GM19193 (cell line): ENCODE measurements around the gene GPR146.
A peak's percentile ranks its signal among the peaks of the same experiment; 100 is the strongest.

Experiments
- POLR2A ChIP-seq: IDR thresholded peaks from 4 replicates; pipeline ENCODE4 v1.6.1; 2011; ENCODE audit not compliant: insufficient read depth, insufficient read length; ENCODE audit errors: extremely low read depth

GPR146 gene, protein sequence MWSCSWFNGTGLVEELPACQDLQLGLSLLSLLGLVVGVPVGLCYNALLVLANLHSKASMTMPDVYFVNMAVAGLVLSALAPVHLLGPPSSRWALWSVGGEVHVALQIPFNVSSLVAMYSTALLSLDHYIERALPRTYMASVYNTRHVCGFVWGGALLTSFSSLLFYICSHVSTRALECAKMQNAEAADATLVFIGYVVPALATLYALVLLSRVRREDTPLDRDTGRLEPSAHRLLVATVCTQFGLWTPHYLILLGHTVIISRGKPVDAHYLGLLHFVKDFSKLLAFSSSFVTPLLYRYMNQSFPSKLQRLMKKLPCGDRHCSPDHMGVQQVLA

DNA sequence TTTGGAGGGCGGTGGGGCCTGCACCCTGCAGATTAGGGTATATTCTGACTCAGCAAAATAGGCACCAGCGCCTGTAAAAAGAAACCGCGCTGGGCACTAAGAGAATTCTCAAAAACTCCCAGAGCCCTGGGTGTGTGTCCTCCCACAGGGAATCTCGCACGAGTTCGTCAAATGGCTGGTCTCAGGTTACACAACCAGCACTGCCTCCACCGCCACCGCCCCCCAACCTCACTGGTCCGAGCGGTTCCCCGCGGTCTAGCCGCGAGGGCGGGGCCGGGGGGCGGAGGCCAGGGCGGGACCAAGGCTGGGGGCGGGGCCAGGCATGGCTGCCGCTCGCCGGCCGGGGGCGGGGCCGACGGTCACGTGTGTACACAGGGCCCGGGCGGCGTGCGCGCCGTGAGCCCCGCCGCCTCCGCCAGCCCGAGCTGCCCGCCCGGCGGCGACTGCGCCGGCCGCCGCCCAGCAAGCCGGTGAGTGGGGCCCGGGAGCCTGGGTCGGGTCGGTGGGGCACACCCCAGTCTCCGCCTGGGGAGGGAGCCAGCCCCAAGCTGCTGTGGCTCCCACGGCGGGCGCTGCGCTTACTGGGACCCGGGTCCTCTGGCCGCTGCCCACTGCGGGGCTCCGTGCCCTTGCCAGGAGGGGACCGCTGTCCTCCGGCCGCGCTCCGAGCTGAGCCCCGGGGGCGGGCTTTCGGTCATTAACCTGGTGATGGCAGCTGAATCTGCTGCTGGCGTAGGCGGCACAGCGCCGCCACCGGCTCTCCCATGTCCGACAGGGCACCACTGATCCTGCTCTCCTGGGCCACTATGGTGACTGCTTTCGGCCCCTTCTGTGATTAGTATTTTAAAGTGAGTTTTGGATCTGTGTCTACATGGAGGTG, at the start of gene GPR146:
Gene GPR146, plus strand, starts transcription at position 358 of the 880 bp plus-strand sequence. CDS start 12,970 bp downstream, outside the sequence.
- peak; percentile 49 for TF ChIP-seq POLR2A

DNA sequence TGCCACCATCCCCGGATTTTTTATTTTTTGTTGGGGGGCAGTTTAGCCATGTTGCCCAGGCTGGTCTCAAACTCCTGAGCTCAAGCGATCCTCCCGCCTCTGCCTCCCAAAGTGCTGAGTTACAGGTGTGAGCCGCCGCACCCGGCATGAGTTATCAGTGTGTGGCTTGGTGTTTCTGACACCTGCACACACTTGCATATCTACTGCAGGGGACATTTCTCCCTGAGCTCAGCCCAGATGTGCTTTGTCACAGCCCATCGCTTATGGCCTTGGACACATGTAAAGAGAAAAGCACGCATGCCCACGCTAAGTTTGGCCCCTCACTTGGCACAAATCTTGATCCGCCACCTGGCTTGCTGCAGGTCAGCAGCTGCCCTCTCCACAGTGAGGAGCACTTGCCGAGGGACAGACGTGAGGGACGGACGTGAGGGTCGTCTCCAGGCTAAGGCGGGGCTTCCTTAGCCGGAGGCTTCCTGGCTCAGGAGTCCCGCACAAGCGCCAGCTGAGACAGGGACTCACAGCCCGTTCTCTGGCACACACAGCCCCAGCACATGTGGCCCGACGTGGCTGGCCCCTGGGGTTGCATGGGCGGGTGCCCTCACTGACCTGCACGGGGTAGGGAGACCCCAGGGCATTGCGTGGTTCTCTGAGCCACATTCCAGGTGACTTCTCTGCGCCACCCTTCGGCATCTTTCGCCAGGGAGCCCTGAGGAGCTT, 49.6 kb upstream of the GPR146 start:
- TF ChIP-seq POLR2A = no peak

DNA sequence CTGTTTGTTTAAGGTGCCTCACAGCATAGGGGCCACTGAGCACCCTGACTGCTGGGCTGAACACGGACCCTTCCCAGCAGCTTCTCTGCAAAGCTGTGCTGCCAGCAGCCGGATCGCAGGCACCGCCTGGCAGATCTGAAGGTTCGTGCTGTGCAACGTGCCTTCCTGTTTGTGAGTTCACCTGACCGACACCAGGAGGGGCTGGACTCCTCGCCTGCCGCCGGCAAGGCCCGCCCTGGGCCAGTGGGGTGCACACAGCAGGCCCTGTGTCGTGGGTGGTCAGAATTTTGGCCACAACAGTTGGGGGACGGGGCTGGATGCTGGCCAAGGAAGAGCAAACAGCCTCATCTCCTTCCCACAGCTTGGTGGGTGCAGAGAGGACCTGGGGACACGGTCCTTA, 48.8 kb upstream of the GPR146 start:
- TF ChIP-seq POLR2A = no peak

DNA sequence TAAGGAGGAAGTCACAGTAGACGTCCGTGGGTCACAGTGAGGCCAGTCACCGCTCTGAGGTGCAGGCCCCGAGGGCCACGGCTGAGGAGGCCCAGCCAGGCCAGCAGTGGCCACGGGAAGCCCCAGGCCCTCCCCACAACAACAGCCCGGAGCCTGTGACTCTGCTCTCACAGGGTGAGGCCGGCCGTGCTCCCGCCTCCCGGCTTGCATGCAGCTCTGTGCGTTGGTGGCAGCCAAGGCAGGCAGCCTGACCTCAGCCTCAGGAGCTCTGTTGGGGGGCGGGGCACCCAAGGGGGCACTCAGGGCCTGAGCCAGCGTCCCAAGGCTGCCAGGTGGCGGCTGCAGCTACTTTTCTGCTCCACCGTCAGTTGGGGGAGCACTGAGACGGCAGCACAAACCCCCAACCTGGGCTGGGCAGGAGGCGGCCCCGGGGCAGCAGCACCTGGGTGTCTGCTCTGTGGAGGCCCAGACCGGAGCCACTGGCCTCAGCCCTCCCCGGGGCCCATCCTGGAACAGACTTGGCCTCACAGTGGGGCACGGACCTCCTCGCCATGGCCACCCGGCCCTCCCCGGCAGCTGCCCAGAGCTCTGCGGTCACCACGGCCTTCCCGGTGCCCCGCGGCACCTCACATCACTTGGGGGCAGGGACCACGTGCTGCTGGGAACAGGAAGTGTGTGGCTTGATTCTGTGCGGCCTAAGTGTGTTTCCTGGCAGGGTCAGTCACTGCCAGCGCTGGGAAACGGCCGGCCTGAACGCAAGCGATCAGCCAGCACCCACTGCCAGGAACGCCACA, 48.1 kb upstream of the GPR146 start:
- TF ChIP-seq POLR2A = no peak

DNA sequence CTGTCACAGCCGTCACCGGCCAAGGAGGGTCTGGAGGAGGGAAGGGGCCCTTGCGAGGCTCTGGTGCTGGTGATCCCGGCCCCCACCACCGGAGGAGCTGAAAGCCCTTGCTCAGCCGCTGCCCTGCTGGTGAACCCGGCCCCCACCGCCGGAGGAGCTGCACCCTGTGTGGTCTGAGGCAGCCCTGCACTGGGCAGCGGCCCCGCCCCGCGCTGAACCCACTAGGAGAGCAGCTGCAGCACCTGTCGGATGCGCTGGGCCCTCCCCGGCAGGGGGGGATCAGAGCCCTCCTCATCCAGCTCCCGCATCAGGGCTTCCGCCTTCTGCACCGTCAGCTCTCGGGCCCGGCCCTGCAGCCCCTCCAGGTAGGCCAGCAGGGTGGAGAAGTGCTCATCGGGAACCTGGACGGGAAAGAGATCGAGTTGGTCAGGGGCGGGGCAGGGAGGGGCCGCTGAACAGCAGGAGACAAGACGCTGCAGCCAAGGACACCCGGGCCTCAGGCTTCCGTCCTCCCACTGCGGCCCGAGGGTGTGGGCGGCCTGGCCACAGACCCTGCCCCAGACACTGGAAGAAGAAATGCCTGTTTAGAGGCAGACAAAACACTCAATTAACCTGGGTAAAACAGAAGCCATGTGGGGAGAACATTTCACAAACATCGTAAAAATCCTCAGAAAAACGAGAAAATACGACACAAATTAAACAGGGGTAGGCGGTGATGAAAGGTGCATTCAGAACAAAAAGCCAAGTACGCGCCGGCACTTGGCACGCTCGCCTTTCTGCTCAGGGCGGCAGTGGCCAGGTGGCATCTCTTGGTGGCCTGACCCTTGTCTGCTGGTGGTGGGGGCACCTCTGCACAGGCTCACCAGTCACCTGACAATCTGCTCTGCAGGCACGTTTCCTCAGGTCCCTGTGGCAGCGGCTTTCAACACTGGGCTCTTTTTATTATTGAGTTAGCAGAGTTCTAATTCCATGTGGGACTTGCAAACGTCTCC, 46.6 kb upstream of the GPR146 start:
- no peak for TF ChIP-seq POLR2A

DNA sequence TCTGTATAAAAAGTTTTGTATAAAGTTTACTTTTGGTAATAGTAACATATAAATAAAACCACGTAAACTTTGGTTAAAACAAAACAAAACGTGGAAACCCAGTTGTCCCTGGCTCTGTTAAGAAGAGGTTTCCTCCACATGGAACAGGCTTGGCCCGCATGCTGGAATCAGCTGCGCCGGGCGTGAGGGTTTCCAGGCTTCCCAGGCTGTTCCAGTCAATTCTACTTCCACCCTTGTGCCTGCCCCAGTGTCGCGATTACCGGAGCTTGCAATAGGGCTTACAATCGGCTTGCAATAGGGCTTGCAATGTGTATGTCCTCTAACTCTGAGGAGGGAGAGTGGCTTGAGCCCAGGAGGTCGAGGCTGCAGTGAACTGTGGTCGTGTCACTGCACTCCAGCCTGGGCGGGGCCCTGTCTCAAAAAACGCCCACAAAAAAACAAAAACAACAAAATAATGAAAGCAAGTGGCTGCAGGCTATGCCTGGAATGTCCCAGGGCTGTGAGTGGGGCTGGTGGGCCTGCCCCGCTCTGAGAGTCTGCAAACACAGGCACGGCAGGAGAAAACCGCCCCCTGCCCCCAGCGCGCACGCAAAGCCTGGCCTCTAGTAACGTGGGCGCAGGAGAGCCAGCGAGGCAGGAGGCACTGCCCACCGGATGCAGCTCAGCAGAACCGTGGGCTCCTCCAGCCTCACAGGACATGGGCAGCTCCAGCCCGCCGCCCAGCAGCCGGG, 45.0 kb upstream of the GPR146 start:
- no peak for TF ChIP-seq POLR2A

DNA sequence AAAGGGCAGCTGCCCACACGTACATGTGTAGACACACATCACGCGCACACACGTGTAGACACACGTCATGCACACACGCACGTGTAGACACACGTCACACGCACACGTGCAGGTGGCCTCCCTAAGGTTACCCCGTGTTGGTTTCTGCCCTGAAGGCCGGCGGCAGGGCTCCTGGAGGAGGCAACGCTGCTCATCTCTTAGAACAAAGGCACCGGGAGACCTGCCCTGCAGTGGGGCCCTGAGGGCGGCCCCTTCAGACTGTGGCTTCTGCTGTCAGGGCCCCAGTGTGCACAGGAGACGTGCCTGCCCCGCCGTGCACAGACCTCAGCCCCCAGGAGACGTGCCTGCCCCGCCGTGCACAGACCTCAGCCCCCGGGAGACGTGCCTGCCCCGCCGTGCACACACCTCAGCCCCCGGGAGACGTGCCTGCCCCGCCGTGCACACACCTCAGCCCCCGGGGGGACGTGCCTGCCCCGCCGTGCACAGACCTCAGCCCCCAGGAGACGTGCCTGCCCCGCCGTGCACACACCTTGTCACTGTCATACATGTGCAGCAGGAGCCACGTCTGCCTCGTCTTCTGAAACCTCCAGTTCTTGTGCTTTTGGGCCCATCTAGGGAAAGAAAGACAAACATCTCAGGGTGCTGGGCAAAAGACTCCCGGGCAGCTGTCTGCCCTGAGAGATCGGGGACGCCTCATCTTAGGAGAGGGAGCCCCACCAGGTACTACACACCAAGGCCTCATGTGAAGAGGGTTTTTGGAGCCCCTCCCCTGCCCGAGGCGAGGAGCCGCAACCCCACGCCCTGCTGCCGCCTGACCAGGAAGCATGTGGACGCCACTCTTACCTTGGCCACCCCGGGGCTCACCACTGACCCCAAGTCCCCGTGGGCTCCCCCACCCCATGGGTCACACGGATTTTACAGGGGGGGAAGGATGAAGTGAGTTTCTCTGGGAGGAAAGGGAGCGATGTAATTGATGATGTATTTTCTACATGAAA, 44.1 kb upstream of the GPR146 start:
- no peak for TF ChIP-seq POLR2A

DNA sequence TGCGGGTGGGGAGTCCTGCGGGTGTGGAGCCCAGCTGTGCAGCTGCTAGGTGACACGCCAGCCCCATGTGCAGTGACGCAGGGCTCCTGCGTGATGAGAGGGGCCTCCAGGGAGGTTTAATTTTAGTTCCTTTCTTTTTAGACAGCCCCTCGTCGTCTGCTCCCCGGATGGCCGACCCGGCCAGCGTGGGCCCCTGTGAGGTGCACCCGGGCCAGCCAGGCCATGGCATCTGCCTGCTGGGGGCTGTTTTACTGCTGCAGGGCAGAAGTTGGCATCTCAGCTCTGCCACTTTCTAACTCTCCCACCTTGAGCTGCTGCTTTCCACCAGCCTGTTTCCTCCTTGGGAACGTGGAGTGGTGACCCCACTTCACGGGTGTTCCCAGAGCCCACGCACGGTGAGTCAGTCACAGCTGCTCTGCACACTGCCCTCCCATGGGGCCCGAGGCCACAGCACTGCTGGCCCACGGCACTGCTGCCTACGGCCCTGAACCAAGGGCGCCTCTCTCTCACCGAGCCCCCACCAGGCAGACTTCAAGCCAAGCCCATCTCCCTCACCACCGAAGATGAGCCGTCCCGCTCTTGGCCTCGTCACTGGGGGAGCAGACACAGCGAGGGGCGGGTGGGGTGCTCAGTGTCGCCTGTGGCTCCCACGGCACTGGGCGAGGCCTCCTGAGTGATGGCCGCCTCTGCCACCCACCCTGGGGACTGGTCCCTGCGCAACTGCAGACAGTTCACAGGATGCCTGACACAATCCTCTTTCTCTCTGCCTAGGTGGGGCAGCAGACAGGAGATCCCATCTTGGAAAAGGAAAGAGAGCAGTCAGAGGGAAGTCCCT, 40.1 kb upstream of the GPR146 start:
- TF ChIP-seq POLR2A = no peak

DNA sequence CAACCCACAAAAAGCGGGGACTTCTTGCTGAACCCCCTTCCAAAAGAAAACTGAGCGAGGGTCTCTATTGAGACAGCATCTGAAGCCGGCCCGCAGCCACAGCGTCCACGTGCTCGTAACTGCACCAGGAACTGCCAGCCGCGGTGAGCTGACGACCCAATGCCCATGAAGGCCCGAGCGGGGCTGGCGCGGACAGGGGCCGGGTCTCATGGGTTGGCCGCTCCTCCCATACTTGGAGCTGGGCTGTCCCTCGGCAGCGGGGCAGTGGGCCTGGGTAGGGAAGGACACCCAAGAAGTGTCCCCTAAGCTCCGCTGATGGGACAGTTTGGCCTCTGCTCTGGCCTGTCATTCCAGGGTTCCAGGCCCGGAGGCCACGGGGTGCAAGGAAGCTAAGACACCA, 39.0 kb upstream of the GPR146 start:
- no peak for TF ChIP-seq POLR2A

DNA sequence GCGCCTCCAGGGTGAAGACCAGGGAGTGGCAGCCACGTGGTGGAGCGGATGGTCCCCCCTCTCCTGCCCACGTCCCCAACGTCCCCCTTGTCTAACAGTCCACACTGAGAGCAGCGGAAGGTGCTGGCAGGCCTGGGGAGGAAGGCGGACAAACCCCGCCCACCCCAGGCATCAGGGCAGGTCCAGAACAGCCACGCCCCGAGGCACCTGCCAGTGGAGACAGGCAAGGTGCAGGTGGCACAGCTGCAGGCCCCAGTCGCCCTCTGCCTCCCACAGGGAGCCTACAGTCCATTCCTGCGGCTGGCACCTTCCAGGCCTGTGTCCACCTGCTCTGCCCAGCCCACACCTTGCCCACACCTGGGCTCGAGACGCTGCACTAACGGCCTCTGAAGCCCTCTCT, 36.4 kb upstream of the GPR146 start:
- no peak for TF ChIP-seq POLR2A
